Activated CD4-positive, alpha-beta T cell treated with anti-CD3 and anti-CD28 coated beads for 24 hours (primary cell): ENCODE measurements around the gene KLHL26.

Source experiments
- DNase-seq, 2 donors: peaks; one replicate each; pipeline ENCODE4 v3.0.0-alpha.2; 2020; ENCODE audit warnings: low read depth in 2 of 2

KLHL26 gene

GRCh38 chr19:18718015-18718526 lies 81.2 kb downstream of the KLHL26 start:
- DNase-seq, result no peak

GRCh38 chr19:18718846-18719458 lies 82.1 kb downstream of the KLHL26 start:
- DNase-seq, result no peak

- no peak for DNase-seq
These were observed 82.7 kb downstream of the KLHL26 start for GRCh38 chr19:18719541-18719940.
